ENCODE data around the gene PEX14.

The PEX14 gene

GRCh38 chr1:10629816-10630571 lies 155.2 kb downstream of the PEX14 start:
- no peaks in the 10 kb centered on the region for H3K9me3 ChIP-seq (ENCODE audit: control insufficient read depth, low read length)
- H3K4me2 ChIP-seq (ENCODE audit: low read length), result no peak overlapping the region
- no peaks in the 10 kb centered on the region for H3K27me3 ChIP-seq (ENCODE audit: control insufficient read depth, insufficient read depth, low read length)
- H3K9ac ChIP-seq, result no peak overlapping the region
- no peak overlapping the region for H3K27ac ChIP-seq
- H3K36me3 ChIP-seq (ENCODE audit: control insufficient read depth, insufficient read depth, low read length), result no peaks in the 10 kb centered on the region
- no peak overlapping the region for H3K4me3 ChIP-seq (ENCODE audit: low read depth, low read length)
- no peaks in the 10 kb centered on the region for H3K79me2 ChIP-seq
- no peak for TF ChIP-seq CTCF (IDR thresholded peaks at IDR 0.05)
- H3K4me1 ChIP-seq, result no peaks in the 10 kb centered on the region
- no peak overlapping the region for H2AFZ ChIP-seq

GRCh38 chr1:10630661-10631120 lies 155.9 kb downstream of the PEX14 start:
- H3K27me3 ChIP-seq (ENCODE audit: control insufficient read depth, insufficient read depth, low read length), result no peaks in the 10 kb centered on the region
- no peaks in the 10 kb centered on the region for H3K4me1 ChIP-seq
- H3K79me2 ChIP-seq, result no peaks in the 10 kb centered on the region
- H3K27ac ChIP-seq, result no peak overlapping the region
- TF ChIP-seq CTCF (IDR thresholded peaks at IDR 0.05), result no peak
- no peak overlapping the region for H3K4me2 ChIP-seq (ENCODE audit: low read length)
- no peak overlapping the region for H2AFZ ChIP-seq
- H3K4me3 ChIP-seq (ENCODE audit: low read depth, low read length), result no peak overlapping the region
- H3K9me3 ChIP-seq (ENCODE audit: control insufficient read depth, low read length), result no peaks in the 10 kb centered on the region
- H3K36me3 ChIP-seq (ENCODE audit: control insufficient read depth, insufficient read depth, low read length), result no peaks in the 10 kb centered on the region
- no peak overlapping the region for H3K9ac ChIP-seq

- Histone ChIP-seq H3K4me1 (no peaks in the 10 kb centered on the region), H2AFZ (no peak overlapping the region), H3K27me3 (ENCODE audit: control insufficient read depth, insufficient read depth, low read length) (no peaks in the 10 kb centered on the region), H3K79me2 (no peaks in the 10 kb centered on the region), H3K9me3 (ENCODE audit: control insufficient read depth, low read length) (no peaks in the 10 kb centered on the region), H3K36me3 (ENCODE audit: control insufficient read depth, insufficient read depth, low read length) (no peaks in the 10 kb centered on the region), H3K27ac (no peak overlapping the region), H3K4me3 (ENCODE audit: low read depth, low read length) (no peak overlapping the region), H3K9ac (no peak overlapping the region), H3K4me2 (ENCODE audit: low read length) (no peak overlapping the region)
- TF ChIP-seq CTCF (IDR thresholded peaks at IDR 0.05), result no peak
These were observed 156.5 kb downstream of the PEX14 start for GRCh38 chr1:10631121-10631810.

DNA sequence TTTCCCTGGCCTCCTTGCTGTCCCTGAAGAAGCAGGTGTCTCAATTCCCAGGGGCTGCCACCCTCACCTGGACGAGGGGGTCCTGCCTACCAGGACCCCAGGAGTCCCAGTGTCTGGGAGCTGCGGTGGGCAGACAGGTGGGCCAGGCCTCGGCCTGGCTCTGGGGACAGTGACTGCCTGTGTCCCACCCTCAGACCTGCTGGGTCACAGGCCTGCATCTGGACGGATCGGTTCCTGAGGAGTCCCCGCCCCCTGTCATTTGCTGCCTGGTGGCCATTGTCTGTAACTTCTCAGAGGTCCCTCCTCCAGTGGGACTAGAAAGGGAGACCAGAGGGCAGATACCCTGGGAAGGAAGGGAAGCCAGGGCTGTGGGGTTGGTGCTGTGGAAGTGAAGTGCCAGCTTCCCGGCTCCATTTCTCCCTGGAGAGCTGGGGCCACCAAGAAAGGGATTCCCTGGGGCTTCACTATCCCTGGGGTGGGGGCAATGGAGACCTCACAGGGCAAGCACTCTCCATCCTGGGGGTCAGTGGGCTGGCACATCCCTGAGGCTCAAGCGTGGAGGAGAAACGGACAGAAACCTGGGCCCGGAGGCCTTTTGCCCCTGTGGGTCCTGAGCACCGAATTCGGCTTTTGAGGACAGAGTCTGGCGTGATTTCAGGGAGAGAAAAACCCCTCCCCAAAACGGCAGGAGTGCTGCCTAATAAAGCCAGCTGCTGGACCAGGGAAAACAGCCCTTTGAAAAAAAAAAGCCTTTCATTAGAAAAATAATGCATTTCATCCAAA lies 157.3 kb downstream of the PEX14 start:
- no peaks in the 10 kb centered on the region for H3K36me3 ChIP-seq (ENCODE audit: control insufficient read depth, insufficient read depth, low read length)
- no peak overlapping the region for H3K4me2 ChIP-seq (ENCODE audit: low read length)
- no peak for TF ChIP-seq CTCF (IDR thresholded peaks at IDR 0.05)
- no peak overlapping the region for H3K4me3 ChIP-seq (ENCODE audit: low read depth, low read length)
- no peak overlapping the region for H3K9ac ChIP-seq
- no peaks in the 10 kb centered on the region for H3K9me3 ChIP-seq (ENCODE audit: control insufficient read depth, low read length)
- no peaks in the 10 kb centered on the region for H3K4me1 ChIP-seq
- no peak overlapping the region for H3K27ac ChIP-seq
- H3K79me2 ChIP-seq, result no peaks in the 10 kb centered on the region
- no peak overlapping the region for H2AFZ ChIP-seq
- H3K27me3 ChIP-seq (ENCODE audit: control insufficient read depth, insufficient read depth, low read length), result no peaks in the 10 kb centered on the region
